Stimulated activated CD8-positive, alpha-beta memory T cell treated with anti-CD3 and anti-CD28 coated beads, Interleukin-15, amount 100 ng/mL, for 24 hours (primary cell): ENCODE data around the gene THRB.

Experiments
- DNase-seq: peaks from one replicate; pipeline ENCODE4 v3.0.0-alpha.2; 2020; ENCODE audit warnings: low read depth

THRB gene

DNA sequence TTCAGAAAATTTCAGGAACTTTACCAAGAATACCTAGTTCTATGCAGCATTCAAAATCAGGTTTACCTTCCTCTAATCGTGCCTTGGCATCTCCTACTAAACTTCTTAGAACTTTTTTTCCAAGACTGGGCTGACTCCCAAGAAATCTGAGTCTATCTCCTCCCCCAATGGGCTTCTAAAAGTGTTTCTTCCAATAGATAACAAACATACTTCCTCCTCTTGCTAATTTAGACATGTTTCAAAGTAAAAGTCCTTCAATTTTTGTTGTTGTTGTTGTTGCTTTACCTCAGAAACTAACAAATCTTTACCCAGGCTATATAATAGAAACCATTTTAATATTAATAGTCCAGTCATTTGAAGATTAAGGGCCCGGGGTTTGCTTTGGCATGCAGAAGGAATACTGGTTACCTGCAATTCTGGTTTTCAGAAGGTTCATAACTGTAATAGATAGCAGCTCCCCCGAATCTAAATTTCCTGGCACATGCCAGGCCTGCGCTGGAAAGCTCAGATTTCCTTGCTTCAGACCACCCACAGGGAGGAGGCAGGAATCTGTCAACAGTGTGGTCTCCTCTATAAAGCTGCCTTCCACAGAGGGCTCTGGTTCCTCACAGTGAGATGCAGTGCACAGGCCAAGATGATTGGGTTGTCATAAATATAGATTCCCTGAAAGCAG lies 188.7 kb downstream of the THRB start:
- no peak for DNase-seq

DNA sequence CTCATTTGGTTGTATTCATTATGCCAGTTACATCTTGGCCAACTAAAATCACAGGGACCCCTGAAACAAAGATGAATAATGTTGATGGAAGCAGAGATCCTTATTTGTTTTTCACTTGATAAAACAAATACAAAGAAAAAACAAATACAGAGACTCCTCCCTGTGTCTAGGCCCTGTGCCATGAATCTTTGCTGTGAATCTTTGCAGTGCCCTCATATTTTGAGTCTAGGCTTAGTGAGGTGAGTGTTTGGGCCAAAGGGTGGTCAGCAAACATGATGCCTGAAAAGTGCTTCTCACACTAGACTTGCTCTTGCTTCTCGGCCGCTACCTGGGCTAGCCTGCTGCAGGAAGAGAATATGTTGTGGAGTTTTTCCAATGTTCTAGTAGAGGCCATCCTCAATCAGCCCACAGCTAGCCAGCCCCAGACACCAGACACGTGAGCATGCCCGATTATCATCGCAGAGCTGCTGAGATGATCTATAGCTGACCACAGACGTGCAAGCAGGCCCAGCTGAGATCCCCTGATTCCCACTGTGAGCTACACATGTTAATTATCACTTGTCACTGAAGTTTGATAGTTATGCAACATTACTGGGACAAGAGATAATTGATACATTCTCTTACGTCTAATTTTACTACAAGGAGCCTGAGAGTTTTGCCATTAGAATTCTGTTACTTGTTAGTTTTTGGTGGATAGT lies 191.4 kb downstream of the THRB start:
- DNase-seq = no peak

DNA sequence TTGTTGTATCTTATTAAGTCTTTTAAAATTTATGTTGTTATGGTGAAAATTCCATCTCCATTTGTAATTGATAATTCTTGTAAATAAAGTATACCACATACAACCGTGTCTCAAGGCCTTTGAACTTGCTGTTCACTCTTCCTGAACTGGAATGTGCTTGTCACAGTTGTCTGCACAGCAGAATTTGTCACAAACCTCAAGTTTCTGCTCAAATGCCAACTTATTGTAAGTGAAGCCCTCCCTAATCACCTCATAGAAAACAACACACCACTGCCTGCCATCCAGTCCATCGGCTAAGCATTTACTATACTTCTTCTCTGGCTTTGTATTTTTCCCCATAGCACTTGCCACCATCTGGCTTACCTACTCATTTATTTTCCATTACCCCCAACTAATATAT lies 192.3 kb downstream of the THRB start:
- DNase-seq = no peak

DNA sequence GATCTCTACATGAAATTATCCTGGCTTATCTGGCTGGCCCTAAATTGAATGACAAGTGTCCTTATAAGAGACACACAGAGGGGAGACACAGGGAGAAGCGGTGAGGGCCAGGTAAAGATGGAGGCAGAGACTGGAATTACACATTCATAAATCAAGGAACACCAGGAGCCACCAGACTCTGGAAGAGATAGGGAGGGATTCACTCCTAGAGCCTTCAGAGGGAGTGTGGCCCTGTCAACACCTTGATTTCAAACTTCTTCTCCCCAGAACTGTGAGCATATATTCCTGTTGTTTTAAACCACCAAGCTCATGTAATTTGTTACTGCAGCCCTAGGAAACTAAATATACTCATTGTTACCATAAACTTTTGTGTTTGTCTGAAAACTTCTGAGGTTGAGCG lies 193.7 kb downstream of the THRB start:
- DNase-seq = no peak

DNA sequence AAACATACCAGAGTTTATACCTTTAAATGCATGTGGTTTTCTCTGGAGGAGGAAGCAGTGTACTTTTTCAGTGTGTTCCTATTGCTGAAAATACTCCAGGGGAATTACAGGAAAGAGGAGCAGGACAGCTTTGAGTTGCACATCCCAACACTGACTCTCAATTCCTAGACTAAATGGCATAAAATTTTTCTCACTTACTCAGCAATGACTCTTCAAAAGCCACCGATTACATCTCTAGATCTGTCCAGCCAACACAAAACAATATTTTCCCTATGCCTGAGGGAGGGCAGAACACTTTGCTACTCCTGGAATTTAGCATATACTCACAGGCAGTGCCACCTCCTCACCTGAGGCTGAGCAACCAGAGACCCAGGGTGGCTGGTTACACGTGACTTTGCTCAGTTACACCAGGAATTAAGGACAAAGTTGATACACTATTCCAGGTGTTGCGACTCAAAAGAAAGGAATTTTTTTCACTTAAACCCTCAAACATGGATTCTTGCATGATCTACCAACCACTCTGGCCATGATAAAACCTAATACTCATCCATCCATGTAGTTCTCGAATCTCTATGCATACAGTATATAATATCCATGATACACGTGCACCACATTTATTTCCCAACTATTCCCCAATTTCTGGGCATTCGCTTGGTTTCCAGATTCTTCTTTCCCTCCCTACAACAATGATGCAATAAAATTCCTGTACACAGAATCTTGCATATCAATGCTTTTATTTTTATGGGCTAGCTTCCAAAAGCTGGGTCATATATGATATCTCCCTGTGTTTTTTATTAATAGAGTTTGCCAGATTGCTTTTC lies 194.6 kb downstream of the THRB start:
- DNase-seq = no peak

DNA sequence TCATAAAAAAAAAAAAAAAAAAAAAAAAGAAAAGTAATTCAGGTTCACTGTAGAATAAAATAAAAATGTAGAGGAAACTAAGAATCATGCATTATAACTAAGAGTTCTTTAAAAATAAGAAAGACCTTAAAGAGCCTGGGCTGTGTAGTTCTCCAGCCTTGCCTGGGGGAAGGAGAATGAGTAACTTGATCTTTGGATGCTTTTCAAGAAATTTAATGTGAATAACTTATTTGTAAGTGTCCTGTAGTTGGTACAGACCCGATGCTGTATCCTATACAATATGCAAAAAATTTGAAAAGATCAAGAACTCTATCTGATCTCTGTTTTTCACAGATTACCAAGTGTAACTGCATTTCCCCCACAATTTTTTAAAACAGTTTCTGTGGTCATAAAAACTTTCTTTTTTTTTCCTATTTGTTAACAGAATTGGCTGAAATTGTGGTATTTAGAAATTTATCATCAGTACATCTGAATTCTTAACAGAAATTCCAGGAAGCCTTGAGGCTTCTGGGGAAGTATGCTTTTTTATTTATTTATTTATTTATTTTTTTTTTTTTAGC lies 195.3 kb downstream of the THRB start:
- no peak for DNase-seq

DNA sequence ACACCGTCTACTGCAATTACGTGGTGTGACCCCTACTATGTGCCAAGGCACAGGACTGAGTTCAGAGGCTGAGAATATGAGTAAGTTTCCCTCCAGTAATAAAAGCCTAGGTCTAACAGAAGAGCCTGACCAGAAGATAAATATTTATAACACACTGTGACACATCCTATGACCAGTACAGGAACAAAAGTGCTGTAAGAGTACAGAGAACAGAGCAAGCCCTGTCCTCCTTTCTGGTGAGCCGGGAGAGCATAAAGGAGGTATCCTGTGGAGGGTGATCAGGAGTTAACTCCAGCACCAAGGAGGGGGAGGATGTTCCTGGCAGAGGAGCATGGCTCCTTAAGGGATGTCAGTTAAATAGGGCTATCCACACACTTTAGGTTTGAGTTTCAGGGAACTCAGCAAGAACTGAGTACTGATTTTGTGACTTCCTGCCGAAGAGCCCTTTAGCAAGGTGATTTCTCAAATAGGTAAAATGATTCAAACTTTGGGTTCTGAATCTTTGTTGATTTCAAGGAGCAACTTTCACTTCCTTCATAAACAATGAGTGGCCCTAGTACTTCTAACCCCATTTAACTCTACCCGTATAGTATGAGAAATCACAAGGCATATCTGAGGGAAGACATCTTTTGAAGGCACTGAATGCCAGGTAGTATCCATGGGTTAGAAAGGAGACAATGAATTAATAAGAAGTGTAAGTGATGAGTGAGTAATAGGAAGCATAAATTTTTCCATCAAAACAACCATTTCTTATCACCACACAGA lies 198.0 kb downstream of the THRB start:
- DNase-seq = no peak

DNA sequence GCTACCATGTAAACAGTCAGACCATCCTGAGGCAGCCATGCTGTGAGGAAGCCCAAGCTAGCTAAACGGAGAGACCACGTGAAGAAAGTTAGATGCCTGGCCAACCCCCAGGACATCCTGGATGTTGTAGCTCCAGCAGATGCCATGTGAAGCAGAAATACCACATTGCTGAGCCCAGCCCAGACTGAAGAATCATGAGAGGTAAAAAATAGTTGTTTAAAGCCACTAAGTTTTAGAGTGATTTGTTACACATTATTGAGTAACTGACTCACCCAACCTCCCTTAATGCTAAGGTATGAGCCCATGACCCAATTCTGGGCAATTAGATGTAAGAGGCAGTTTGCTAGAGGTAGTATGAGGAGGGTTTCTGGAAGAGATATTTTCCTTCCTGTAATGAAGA lies 200.5 kb downstream of the THRB start:
- no peak for DNase-seq

DNA sequence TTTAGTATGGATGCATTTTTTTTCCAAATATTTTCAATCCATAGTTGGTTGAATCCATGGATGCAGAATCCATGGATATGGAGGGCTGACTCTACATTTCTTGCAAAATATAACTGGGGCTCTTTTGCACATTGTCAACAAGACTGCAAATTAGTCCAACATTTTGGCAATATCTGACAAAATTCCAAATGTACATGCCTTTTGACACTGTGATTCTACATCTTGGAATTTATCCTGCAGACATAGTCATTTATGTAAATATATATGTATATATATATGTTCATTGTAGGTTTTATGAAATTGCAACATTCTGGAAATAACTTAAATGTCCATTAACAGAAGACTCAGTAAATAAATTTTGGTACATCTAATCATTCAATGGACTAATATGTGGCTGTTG lies 203.0 kb downstream of the THRB start:
- DNase-seq = no peak

DNA sequence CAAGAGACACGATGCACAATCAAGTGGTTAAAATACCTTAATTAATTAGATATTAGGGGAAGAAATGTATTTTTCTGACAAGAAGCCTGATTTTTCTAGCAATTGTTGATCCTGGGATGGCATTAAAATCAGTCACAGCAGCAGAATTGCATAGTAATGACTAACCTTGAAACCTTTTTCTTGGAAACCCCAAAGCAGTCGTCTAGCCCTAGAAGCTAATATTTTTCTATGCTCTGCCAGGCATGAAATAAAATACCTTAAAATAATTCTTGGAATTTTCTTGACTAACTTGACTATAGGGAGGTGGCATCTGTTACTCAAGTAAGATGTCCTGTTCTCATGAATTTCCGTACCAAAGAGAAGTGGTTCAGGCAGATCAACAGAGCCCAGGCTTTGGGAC lies 204.1 kb downstream of the THRB start:
- no peak for DNase-seq

DNA sequence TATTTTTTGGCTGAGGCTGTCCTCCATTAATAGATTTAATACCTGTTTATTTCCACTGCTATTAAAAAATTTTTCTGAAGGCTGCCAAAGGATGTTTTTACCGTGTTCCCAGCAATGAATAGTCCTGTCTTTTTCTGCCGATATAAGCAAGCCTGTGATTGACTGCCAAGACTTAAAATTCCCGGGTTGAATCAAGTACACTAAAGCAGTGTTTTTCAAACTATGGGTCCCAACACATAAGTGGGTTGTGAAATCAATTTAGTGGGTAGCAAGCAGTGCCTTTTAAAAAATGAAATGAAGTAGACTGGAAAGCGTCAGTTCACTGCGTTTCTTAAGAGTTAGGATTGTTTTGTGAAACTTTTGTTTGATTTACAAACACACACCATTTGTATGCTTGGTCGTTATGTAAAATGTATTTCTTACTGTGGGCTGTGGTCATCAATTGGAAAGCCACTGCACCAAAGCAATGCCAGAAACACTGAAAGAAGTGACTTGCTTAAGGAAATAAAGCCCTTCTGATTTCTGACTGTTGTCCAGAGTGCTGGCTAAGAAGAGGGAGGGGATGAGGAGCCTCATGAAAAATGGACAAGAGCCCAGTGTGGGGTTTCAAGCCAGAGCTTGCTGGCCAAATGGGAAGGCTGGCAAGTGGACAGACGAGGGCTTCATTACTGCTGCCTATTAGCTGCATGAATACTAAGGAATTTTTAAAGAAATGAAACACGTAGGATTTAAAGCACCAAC lies 206.0 kb downstream of the THRB start:
- no peak for DNase-seq

DNA sequence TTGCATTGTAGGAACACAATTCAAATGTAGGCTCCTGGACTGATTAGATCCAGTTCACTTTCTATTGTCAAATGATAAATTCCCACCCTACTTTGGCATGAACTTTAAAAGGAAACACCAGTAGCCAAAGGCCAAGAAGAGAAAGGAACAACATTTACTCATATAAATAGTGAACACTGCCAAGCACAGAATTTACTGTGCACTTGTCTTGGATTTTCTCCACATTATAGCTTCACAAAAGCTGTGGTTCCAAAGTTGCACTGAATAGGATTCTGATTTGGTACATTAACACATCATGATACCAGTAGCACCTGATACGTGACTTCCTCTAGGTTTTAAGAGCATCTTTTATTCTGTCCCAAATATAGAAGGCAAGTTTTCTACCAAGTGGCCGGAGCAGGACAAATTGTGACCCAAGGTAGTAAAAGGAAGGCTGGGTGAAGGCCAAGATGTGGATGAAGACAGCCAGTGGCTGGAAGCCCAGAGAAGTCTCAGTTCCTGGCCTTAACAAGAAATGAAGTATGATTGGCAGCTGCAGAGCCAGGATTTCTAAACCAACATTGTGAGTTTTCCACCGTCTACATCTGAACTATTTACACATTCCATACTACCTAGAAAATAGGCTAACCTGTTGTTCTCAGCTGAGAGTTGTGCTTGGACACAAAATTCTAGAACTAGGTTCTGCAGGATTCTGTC lies 206.7 kb downstream of the THRB start:
- no peak for DNase-seq

DNA sequence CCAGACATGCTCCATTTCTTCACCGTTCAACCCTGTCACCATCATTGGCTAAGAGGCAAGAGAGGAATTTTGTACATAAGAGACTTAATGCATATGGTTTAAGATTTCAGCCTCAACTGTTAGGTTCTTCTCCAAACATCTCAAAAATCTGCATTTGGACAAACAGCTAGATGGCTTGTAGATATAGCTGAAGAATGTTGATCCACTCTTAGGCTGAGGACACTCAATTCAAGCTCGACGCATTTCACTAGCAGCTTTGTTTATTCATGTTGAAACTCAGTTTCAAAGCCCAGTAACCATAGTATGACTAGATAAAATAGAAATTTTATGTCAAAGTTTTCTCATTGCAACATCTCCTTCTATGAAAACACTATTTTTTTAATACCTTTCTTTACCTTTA lies 208.2 kb downstream of the THRB start:
- no peak for DNase-seq

DNA sequence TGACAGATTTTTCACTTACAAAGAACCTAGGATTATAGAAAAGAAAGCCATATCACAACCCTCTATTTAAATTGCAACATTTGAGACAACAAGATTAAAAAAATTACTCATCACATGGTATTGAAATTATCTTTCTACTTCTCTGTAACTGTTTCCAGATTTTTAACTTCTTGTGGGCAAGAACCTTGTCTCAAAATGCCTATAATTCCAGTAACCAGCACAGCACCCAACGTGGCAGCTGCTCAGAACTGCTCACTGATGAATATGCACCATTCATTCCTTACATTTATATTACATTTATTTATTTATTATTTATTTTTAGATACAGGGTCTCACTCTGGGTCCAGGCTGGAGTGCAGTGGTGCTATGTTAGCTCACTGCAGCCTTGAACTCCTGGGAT lies 216.1 kb downstream of the THRB start:
- DNase-seq = no peak

DNA sequence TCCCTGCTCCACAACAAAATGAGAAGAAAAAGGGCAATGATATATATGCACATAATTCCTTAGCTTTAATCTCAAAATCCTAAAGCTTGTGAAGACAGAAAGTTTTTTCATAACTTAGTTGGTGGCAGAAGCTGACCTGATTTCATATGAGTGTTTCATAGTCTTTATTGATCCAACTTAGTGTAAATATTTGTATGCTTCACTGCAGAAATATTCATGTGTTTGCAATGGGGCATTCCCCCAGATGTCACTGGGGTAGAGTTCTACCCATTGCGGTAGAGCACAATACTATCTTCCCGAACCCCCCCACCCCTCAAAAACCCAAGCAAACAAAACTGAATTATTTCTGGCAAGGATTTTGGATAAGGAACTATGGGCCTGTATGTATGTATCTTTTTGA lies 221.2 kb downstream of the THRB start:
- no peak for DNase-seq

DNA sequence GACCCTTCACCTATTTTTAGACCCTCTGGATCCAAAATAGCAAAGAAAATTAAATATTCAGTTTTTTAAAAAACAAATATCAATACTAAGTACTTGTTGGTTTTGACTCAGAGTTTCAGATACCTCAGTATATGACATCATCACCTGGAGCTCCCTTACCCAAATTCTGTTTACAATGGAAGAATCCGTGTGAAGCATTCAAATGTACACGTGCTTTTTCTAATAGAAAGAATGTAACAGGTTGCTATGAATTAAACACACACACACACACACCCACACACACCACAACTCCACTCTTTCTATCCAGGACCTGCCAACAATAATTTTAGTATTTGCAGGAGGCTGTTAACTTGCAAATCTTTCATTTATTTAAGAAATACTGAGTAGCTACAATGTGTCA lies 221.8 kb downstream of the THRB start:
- no peak for DNase-seq

DNA sequence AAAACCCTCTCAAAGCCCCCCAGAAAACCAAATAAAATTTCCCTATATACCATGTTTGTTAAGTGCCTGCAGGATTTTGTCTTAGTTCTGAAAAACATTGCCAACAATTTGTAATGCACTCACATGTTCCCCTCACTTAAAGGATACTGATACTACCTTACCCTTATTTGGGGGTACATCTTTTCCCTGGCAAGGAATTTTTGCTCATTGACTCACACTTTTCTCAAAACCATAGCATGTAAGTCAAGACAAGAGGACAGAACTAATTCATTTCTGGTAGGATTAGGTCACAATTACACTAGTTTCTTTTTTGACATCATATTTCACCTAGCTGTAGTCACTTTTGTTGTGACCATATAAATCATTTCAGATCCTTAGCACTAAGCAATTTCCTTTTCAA lies 222.2 kb downstream of the THRB start:
- DNase-seq = no peak

DNA sequence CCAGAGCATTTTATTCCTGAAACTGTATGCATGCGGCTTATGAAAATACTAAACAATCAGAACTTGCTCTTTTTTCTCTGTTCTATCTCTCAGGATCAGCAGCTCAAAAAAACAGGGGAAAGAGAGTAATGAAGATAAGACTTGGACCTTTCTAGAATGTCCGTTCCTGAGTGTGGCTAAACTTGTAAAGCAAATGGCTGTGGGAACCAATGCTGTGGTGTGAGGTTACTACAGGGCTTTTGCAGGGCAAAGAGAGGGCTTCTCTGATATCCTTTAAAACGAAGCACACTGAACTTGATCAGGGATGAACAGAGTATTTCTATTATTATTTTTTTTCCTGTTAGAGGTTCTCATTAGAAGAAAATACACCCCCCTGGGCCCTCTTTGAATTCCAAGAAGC lies 223.4 kb downstream of the THRB start:
- DNase-seq = no peak

DNA sequence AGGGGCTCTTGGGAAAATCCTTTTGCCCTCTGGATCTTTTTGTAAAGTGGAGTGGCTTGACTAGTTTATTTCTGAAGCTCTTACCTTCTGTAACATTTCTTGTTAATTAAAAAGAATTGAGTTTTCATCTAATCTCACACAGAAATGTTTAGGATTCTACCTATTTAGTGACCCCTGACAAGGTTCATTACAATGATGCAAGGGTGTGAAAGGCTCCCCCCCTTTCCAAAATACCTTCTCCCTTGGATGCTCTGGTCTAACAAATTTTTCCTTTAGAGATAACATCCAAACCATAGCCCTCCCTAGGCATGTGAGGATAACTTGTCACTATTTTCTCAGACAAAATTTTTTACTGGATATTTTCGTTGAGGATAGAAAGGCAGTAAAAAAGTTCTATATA lies 223.9 kb downstream of the THRB start:
- DNase-seq = no peak

DNA sequence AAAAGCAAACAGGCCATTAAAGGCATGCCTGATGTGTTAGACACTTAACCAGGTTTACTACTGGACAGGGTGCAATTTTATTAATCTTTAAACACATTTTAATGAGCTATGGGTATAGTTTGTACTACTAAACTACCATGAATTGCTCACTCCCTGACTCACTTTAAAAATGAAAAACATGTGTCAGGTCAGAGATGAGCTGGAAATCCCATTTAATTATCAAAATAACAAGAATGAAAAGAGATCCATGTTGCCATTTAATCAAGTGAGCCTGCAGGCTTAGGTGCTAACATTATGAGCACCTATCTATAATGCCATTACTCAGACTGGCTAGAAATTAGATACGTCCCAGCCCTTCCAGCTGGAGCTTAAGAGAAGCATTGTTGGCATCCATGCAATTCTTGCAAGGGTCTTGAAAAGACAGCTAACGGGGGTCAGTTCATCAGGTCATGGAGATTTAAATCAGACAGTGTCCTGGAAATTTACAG lies 224.4 kb downstream of the THRB start:
- DNase-seq = no peak

DNA sequence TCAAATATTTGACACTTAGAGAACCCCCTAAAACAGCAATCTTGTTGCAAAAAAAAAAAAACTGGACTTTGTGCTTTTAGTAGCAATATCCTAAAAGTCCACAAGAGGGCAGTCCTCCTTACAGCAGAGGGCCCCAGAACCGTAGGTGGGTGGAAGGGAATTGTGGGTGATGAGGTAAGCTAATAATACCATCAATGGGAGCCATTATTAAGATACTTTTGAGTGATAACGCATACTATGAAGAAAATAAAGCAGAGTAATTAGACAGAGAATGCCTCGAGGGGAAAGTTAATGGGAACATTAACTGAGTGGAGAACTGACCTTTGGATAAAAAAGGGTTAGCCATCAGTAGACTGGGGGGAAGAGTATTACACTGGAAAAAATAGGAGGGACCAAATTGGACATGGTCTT lies 229.9 kb downstream of the THRB start:
- no peak for DNase-seq
